IPS DF 6.9 (cell line): ENCODE measurements around the gene PTGDR2.

Experiments
- DNase-seq: peaks from one replicate; pipeline ENCODE4 v3.0.0-alpha.2; 2013; ENCODE audit warnings: low read depth, low spot score
- H3K27ac ChIP-seq: one replicate; pipeline ENCODE4 v1.5.1; 2013; ENCODE audit warnings: low read length, control low read depth
- H3K27me3 ChIP-seq: 2 replicates; pipeline ENCODE4 v1.6.1; 2013; ENCODE audit warnings: mild to moderate bottlenecking, low read length; ENCODE audit not compliant: control insufficient read depth, insufficient read depth
- H3K36me3 ChIP-seq: 2 replicates; pipeline ENCODE4 v1.6.1; 2013; ENCODE audit warnings: low read length; ENCODE audit not compliant: control insufficient read depth, insufficient read depth
- H3K4me1 ChIP-seq: 2 replicates; pipeline ENCODE4 v1.6.1; 2013; ENCODE audit warnings: low read length; ENCODE audit not compliant: control insufficient read depth, insufficient read depth
- H3K4me3 ChIP-seq: 2 replicates; pipeline ENCODE4 v1.5.1; 2013; ENCODE audit warnings: mild to moderate bottlenecking, low read length
- H3K9me3 ChIP-seq: 2 replicates; pipeline ENCODE4 v1.6.1; 2013; ENCODE audit warnings: low read length, inconsistent platforms; ENCODE audit not compliant: control insufficient read depth, insufficient read depth
- WGBS: extraction: QIAGEN DNeasy Blood & Tissue Kit; methylation state at CpG from one replicate; pipeline ENCODE4 v1.1.7; 2013; ENCODE audit warnings: mixed read lengths, missing lambda C conversion rate; ENCODE audit not compliant: insufficient read length, insufficient coverage; 5-methylcytosine and 5-hydroxymethylcytosine counted together

The PTGDR2 gene

GRCh38 chr11:60867871-60868681 lies 12.3 kb upstream of the PTGDR2 start:
- Histone ChIP-seq H3K36me3 (no peaks in the 10 kb centered on the region), H3K27me3 (no peaks in the 10 kb centered on the region), H3K27ac (no peak overlapping the region), H3K4me3 (no peak overlapping the region), H3K9me3 (no peaks in the 10 kb centered on the region), H3K4me1 (no peaks in the 10 kb centered on the region; the same call in 1 of the 2 replicates)
- WGBS, result no CpG with 5 or more reads among the region's 10 CpGs
- DNase-seq, result no peak

- no peak for DNase-seq
- Histone ChIP-seq H3K27ac (no peak within 1 kb of the TSS), H3K27me3 (no peaks in the 10 kb centered on the region), H3K4me1 (no peaks in the 10 kb centered on the region; the same call in 1 of the 2 replicates), H3K4me3 (no peak within 1 kb of the TSS), H3K9me3 (no peaks in the 10 kb centered on the region), H3K36me3 (no peaks in the 10 kb centered on the region)
- no CpG with 5 or more reads among the region's 13 CpGs for WGBS
These were observed 11.4 kb upstream of the PTGDR2 start, which contains the start of gene ZP1 for GRCh38 chr11:60866911-60867870. Gene ZP1, plus strand, starts transcription at chr11:60867542. Its CDS starts 20 bp downstream, at chr11:60867562.

GRCh38 chr11:60864856-60865513 lies 9.2 kb upstream of the PTGDR2 start:
- no peaks in the 10 kb centered on the region for H3K27me3 ChIP-seq
- H3K4me1 ChIP-seq, result no peaks in the 10 kb centered on the region; the same call in 1 of the 2 replicates
- no peak for DNase-seq
- no peak overlapping the region for H3K27ac ChIP-seq
- no peaks in the 10 kb centered on the region for H3K9me3 ChIP-seq
- H3K36me3 ChIP-seq, result no peaks in the 10 kb centered on the region
- H3K4me3 ChIP-seq, result no peak overlapping the region
- WGBS, result no CpG with 5 or more reads among the region's 7 CpGs

DNA sequence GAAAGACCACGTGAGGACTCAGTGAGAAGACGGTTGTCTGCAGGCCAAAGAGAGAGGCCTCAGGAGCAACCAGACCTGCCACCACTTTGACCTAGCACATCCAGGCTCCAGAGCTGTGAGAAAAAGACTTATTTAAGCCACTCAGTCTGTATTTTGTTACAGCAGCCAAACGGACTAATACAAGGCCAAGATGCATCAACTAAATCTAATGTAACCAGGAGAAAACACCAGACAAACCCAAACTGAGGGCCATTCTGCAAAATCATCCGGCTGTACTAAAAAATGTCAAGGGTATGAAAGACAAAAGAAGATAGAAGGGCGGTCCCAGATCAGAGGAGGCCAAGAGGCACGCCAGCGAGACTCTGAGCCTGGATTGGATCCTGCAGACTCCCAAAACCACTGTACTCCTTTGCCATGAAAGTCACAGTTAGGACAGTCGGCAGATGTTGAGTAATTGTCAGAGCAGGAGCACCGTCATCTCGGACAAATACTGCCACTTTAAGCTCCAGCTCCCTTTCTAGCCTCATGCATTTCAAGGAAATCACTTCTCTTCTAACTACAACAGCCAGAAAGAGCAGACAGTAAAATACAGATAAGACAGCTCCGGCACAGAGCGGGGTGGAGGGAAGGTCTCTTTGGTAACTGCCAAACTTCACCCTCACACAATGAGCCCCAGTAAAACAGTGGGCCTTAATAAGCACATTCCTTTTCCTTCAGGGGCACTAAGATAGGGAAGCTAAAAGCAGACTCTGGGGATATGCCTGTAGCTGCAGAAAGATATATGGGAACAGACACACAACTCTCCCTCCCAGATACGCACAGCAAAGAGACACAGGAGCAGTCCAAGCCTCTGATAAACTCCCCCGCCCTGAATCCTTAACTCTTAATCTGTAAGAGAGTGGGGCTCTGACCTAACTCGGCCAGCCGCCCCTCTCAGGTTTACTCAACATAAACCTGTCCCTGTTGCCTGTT lies 8.1 kb upstream of the PTGDR2 start:
- WGBS, result no CpG with 5 or more reads among the region's 16 CpGs
- DNase-seq, result no peak
- H3K9me3 ChIP-seq, result no peaks in the 10 kb centered on the region
- H3K27ac ChIP-seq, result no peak overlapping the region
- no peaks in the 10 kb centered on the region for H3K27me3 ChIP-seq
- no peaks in the 10 kb centered on the region for H3K4me1 ChIP-seq
- H3K4me3 ChIP-seq, result no peak overlapping the region
- no peaks in the 10 kb centered on the region for H3K36me3 ChIP-seq

- no peaks in the 10 kb centered on the region for H3K9me3 ChIP-seq
- H3K27ac ChIP-seq, result no peak overlapping the region
- H3K4me1 ChIP-seq, result no peaks in the 10 kb centered on the region
- DNase-seq, result no peak
- H3K27me3 ChIP-seq, result no peaks in the 10 kb centered on the region
- no peak overlapping the region for H3K4me3 ChIP-seq
- whole genome bisulfite sequencing, result no CpG with 5 or more reads among the region's 9 CpGs
- H3K36me3 ChIP-seq, result no peaks in the 10 kb centered on the region
These were observed 6.4 kb upstream of the PTGDR2 start for GRCh38 chr11:60862171-60862570.

DNA sequence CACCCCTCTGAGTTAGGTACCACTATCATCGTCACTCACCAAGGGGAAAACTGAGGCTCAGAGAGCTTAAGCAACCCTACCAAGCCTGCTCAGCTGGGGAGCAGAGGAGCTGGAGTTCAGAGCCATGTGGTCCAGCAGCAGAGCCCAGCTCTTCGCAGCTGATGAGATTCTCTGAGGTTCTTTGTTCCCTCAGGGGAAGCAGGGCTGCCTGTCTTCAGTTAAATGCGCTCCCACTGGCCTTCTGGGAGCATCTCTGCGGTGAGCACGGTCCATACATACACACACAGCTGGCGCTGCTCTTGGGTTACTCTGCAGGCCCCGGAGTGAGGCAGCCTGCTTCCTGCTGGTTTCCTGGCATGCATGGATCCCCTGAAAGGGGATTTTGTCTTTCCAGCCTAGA lies 5.2 kb upstream of the PTGDR2 start:
- H3K4me3 ChIP-seq, result no peak overlapping the region

DNA sequence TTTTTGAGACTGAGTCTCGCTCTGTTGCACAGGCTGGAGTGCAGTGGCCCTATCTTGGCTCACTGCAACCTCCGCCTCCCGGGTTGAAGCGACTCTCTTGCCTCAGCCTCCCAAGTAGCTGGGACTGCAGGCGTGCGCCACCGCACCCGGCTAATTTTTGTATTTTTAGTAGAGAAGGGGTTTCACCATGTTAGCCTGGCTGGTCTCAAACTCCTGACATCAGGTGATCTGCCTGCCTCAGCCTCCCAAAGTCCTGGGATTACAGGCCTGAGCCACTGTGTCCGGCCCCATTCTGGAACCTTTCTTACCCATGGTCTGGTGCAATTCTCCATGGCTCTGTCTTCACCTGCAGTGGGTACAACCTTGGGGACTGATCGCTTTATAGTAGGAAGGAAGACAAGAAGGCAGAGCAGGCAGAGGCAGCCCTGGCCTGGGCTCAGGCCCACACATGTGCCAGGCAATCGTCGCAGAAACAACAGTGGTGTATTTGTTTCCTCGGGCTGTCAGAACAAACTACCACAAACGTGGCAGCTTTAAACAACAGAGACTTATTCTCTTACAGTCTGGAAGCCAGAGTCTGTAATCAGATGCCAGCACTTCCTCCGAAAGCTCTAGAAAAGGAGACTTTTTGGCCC lies 4.0 kb upstream of the PTGDR2 start:
- H3K27ac ChIP-seq, result no peak overlapping the region
- no peak for DNase-seq
- WGBS, result no CpG with 5 or more reads among the region's 15 CpGs
- no peak overlapping the region for H3K4me3 ChIP-seq
- H3K9me3 ChIP-seq, result no peaks in the 10 kb centered on the region
- no peaks in the 10 kb centered on the region for H3K4me1 ChIP-seq
- H3K27me3 ChIP-seq, result 0 out of 2 replicates have a peak, but pooled peaks cover 1% of the 10 kb centered on the region
- no peaks in the 10 kb centered on the region for H3K36me3 ChIP-seq

More for the DNA sequence above, 5.2 kb upstream of the PTGDR2 start:
- DNase-seq, result no peak
- Histone ChIP-seq H3K4me1 (no peaks in the 10 kb centered on the region), H3K27ac (no peak overlapping the region), H3K27me3 (no peaks in the 10 kb centered on the region), H3K9me3 (no peaks in the 10 kb centered on the region), H3K36me3 (no peaks in the 10 kb centered on the region)
- WGBS, result no CpG with 5 or more reads among the region's 7 CpGs

GRCh38 chr11:60858731-60859464 lies 3.1 kb upstream of the PTGDR2 start:
- Histone ChIP-seq H3K27ac (no peak overlapping the region), H3K27me3 (0 out of 2 replicates have a peak, but pooled peaks cover 1% of the 10 kb centered on the region), H3K4me3 (no peak overlapping the region), H3K9me3 (no peaks in the 10 kb centered on the region), H3K36me3 (no peaks in the 10 kb centered on the region), H3K4me1 (no peaks in the 10 kb centered on the region)
- DNase-seq, result no peak
- no CpG with 5 or more reads among the region's 4 CpGs for WGBS

DNA sequence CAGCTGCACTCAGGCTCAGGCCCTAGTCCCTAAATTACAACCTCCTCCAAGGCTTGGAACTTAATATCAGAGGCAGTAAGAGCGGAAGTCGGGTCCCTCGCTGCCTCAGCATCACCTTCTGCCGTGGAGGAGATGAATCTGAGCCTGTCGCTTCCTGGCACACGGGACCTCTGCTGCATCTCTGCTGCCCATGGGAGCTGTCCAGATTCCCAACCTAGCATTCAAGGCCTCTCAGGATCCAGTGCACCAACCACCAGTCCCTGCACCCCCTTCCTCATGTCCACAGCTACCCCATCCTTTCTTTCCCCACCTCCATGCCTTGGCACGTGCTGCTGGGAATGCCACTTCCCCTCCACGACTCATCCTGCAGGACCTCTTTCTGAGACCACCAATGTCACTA lies 2.5 kb upstream of the PTGDR2 start:
- Histone ChIP-seq H3K27ac (no peak overlapping the region), H3K4me1 (no peaks in the 10 kb centered on the region), H3K27me3 (0 out of 2 replicates have a peak, but pooled peaks cover 1% of the 10 kb centered on the region), H3K36me3 (no peaks in the 10 kb centered on the region), H3K9me3 (no peaks in the 10 kb centered on the region), H3K4me3 (no peak overlapping the region)
- no peak for DNase-seq
- no CpG with 5 or more reads among the region's 8 CpGs for WGBS
